ENCODE results near the gene CHST8.
"Not testable (repeated sequence)": the region's sequence is repeated elsewhere in the genome, so short reads cannot be mapped to it uniquely, and the experiment has no call there.

The CHST8 gene

GRCh38 chr19:33621811-33622504 lies at the start of gene CHST8:
TSS of gene CHST8 (plus strand) at chr19:33621953. CDS start at chr19:33689262, 67,309 bp downstream.
- DNase-seq: peak; percentile 84

GRCh38 chr19:33572929-33573328 lies 48.8 kb upstream of the CHST8 start:
- DNase-seq: no peak

- DNase-seq: no peak
Observed at GRCh38 chr19:33574824-33575223, 46.9 kb upstream of the CHST8 start.

- DNase-seq: no peak
Observed at GRCh38 chr19:33578697-33579096, 43.1 kb upstream of the CHST8 start.

GRCh38 chr19:33580026-33580644 lies 41.6 kb upstream of the CHST8 start:
- DNase-seq: no peak

GRCh38 chr19:33580645-33581037 lies 41.1 kb upstream of the CHST8 start:
- no peak for DNase-seq

GRCh38 chr19:33582914-33583313 lies 38.8 kb upstream of the CHST8 start:
- no peak for DNase-seq

- no peak for DNase-seq
Observed at GRCh38 chr19:33587150-33587549, 34.6 kb upstream of the CHST8 start.

GRCh38 chr19:33590224-33590623 lies 31.5 kb upstream of the CHST8 start:
- DNase-seq: no peak

GRCh38 chr19:33595783-33596182 lies 26.0 kb upstream of the CHST8 start:
- DNase-seq: no peak

- DNase-seq: no peak
Observed at GRCh38 chr19:33601583-33601982, 20.2 kb upstream of the CHST8 start.

- no peak for DNase-seq
Observed at GRCh38 chr19:33602576-33603204, 19.1 kb upstream of the CHST8 start.

- DNase-seq: no peak
Observed at GRCh38 chr19:33603377-33603776, 18.4 kb upstream of the CHST8 start.

- no peak for DNase-seq
Observed at GRCh38 chr19:33604651-33605050, 17.1 kb upstream of the CHST8 start.

- not testable (repeated sequence) for DNase-seq
Observed at GRCh38 chr19:33605803-33606295, 15.9 kb upstream of the CHST8 start.

GRCh38 chr19:33606556-33606955 lies 15.2 kb upstream of the CHST8 start:
- DNase-seq: no peak

- no peak for DNase-seq
Observed at GRCh38 chr19:33609353-33609752, 12.4 kb upstream of the CHST8 start.

GRCh38 chr19:33610588-33610987 lies 11.2 kb upstream of the CHST8 start:
- DNase-seq: no peak

- peak; percentile 32 for DNase-seq
Observed at GRCh38 chr19:33612928-33613619, 8.7 kb upstream of the CHST8 start.

- peak; percentile 20 for DNase-seq
Observed at GRCh38 chr19:33613620-33614000, 8.1 kb upstream of the CHST8 start.

- no peak for DNase-seq
Observed at GRCh38 chr19:33616346-33616745, 5.4 kb upstream of the CHST8 start.

GRCh38 chr19:33616857-33617256 lies 4.9 kb upstream of the CHST8 start:
- no peak for DNase-seq

- DNase-seq: not testable (repeated sequence)
Observed at GRCh38 chr19:33618363-33618762, 3.4 kb upstream of the CHST8 start.
